Spleen (tissue), 7 donors: ENCODE data around the gene IPO9.

Source experiments
- POLR2A ChIP-seq, 3 donors: fragments of 450-650 bp; IDR thresholded peaks; one replicate each; pipeline ENCODE4 v1.5.1; 2017; ENCODE audit warnings: antibody characterized with exemption in 3 of 3, mild to moderate bottlenecking in 1 of 3
- TF ChIP-seq, protein P1 (sequence below), 11 experiments: fragments of 200-600 bp in 7 of 11; fragments of 450-650 bp in 4 of 11; sonication (generic) in 4 of 11; IDR thresholded peaks in 8 of 11; conservative IDR thresholded peaks in 3 of 11; 1 replicate in 7 of 11; 2 replicates in 4 of 11; pipeline versions ENCODE4 v1.4.0 to v1.8.0; 2016 to 2021; ENCODE audit warnings: antibody characterized with exemption in 11 of 11, inconsistent platforms in 4 of 11, mild to moderate bottlenecking in 1 of 11
- donor health status: DM: no; HTN: no; CAD: no; lungs with moderate emphysema.
- donor health status: DM: no; HTN: no; CAD: no.
- donor health status: DM: no; HTN: no; CAD: no.

DNA sequence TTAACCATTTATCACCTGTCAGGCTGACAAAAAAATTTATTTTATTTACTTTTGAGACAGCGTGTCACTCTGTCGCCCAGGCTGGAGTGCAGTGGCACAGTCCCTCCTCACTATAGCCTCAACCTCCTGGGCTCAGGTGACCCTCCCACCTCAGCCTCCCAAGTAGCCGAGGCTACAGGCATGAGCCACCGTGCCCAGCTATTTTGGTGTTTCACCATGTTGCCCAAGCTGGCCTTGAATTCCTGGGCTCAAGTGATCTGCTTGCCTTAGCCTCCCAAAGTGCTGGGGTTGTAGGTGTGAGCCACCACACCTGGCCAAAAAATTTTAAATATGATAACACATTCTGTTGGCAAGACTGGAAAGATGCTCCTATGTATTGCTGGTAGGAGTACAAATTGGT lies 11.1 kb downstream of the IPO9 start:
- TF ChIP-seq, protein P1, sequence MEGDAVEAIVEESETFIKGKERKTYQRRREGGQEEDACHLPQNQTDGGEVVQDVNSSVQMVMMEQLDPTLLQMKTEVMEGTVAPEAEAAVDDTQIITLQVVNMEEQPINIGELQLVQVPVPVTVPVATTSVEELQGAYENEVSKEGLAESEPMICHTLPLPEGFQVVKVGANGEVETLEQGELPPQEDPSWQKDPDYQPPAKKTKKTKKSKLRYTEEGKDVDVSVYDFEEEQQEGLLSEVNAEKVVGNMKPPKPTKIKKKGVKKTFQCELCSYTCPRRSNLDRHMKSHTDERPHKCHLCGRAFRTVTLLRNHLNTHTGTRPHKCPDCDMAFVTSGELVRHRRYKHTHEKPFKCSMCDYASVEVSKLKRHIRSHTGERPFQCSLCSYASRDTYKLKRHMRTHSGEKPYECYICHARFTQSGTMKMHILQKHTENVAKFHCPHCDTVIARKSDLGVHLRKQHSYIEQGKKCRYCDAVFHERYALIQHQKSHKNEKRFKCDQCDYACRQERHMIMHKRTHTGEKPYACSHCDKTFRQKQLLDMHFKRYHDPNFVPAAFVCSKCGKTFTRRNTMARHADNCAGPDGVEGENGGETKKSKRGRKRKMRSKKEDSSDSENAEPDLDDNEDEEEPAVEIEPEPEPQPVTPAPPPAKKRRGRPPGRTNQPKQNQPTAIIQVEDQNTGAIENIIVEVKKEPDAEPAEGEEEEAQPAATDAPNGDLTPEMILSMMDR (IDR thresholded peaks at IDR 0.05 in 8 of 11, conservative IDR thresholded peaks at IDR 0.05 in 3 of 11) = no peak
- TF ChIP-seq POLR2A (IDR thresholded peaks at IDR 0.05) = no peak
